NB4 (cell line): Measurements from ENCODE around the gene SOX8.

ENCODE experiments used
- CTCF ChIP-seq: IDR thresholded peaks from one replicate; pipeline ENCODE4 v1.5.1; 2012; ENCODE audit warnings: low read depth, low read length
- POLR2A ChIP-seq: IDR thresholded peaks from 2 replicates; pipeline ENCODE4 v1.6.1; 2011; ENCODE audit warnings: mild to moderate bottlenecking; ENCODE audit not compliant: insufficient read length; ENCODE audit errors: extremely low read depth
- TF ChIP-seq, protein P1 (sequence below): IDR thresholded peaks from 2 replicates; pipeline ENCODE4 v1.6.1; 2011; ENCODE audit warnings: low read depth, low read length

DNA sequence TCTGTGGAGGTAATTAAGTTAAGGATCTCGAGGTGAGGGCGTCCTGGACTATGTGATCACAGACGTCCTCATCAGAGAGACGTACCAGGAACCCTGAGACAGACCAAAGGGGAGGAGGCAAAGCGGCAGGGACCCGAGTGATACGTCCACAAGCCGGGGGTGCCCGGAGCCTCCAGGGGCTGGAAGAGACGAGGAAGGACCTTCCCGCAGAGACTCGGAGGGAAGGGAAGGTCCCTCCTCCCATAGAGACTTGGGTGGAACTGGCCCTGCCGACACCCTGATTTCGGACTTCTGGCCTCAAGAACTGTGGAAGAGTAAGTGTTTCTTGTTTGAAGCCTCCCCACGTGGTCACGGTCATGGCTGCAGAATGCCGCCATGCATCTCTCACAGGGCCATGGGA, 41.6 kb upstream of the SOX8 start:
- TF ChIP-seq CTCF (no peak), POLR2A (no peak)
- TF ChIP-seq, protein P1, sequence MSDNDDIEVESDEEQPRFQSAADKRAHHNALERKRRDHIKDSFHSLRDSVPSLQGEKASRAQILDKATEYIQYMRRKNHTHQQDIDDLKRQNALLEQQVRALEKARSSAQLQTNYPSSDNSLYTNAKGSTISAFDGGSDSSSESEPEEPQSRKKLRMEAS: no peak
